ENCODE results near the gene AIFM3. TPM values are rescaled to one million over a fixed set of nuclear protein-coding genes. Genes with fewer than 3 reads are reported as not detected.
A peak's percentile ranks its signal among the peaks of the same experiment; 100 is the strongest.

The AIFM3 gene
- total RNA-seq, 2 donors from 2014 or later: 1.8 to 2.7 TPM

DNA sequence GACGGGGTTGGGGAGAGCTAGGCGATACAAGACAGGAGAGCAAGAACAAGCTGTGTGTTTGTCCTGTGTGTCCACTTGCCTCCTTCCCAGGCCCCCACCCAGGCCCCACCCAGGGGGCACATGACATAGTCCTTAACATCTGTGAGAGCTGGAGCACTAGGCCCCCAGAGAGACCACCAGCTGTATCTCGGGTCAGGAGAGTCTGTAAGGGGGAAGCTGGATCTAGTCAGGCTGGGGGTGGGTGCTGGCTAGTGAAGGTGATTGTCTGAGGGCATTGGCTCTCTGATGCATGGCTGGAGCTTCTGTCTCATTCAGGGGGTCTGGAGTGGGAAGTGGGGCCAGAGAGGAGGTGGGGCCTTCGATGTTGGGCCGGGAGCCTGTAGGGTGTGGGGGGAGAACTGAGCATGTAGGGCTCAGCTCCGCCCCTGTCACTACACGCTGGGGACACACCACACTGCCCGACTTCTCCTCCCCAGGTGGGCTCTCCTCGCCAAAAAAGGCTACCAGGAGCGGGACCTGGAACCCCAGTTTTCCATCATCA, 48.5 kb downstream of the AIFM3 start:
- TF ChIP-seq, protein P1, sequence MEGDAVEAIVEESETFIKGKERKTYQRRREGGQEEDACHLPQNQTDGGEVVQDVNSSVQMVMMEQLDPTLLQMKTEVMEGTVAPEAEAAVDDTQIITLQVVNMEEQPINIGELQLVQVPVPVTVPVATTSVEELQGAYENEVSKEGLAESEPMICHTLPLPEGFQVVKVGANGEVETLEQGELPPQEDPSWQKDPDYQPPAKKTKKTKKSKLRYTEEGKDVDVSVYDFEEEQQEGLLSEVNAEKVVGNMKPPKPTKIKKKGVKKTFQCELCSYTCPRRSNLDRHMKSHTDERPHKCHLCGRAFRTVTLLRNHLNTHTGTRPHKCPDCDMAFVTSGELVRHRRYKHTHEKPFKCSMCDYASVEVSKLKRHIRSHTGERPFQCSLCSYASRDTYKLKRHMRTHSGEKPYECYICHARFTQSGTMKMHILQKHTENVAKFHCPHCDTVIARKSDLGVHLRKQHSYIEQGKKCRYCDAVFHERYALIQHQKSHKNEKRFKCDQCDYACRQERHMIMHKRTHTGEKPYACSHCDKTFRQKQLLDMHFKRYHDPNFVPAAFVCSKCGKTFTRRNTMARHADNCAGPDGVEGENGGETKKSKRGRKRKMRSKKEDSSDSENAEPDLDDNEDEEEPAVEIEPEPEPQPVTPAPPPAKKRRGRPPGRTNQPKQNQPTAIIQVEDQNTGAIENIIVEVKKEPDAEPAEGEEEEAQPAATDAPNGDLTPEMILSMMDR (conservative IDR thresholded peaks at IDR 0.05): no peak
- Mint-ChIP-seq H3K4me1 (peaks cover 14% of the 10 kb centered on the region), H3K9me3 (peaks cover 17% of the 10 kb centered on the region), H3K36me3 (ENCODE audit: low read depth) (no peaks in the 10 kb centered on the region), H3K4me3 (peak overlapping the region; percentile 67), H3K27me3 (ENCODE audit: insufficient read depth) (peaks cover 24% of the 10 kb centered on the region), H3K27ac (no peak overlapping the region)
- 83 to 85% methylated on average over 1 to 9 of the region's 10 CpGs for WGBS, 2 experiments (ENCODE audit: insufficient coverage in 1 of 2, insufficient read length in 1 of 2)
- H3K9me3 ChIP-seq (ENCODE audit: control insufficient read depth, low read length): peaks cover 13% of the 10 kb centered on the region
- H3K4me3 ChIP-seq (ENCODE audit: low read length): no peak overlapping the region
- no peak overlapping the region for H3K9ac ChIP-seq (ENCODE audit: extremely low read depth, low read length, poor library complexity, severe bottlenecking)
- no peaks in the 10 kb centered on the region for H3K4me1 ChIP-seq (ENCODE audit: control insufficient read depth, insufficient read depth, low read length)
- H3K27ac ChIP-seq (ENCODE audit: low read depth, low read length): peak overlapping the region; percentile 95
- DNase-seq: peak; percentile 42
- H3K27me3 ChIP-seq (ENCODE audit: control insufficient read depth, insufficient read depth, low read length, poor library complexity, severe bottlenecking): no peaks in the 10 kb centered on the region
- H3K36me3 ChIP-seq (ENCODE audit: control insufficient read depth, insufficient read depth, low read length): no peaks in the 10 kb centered on the region

DNA sequence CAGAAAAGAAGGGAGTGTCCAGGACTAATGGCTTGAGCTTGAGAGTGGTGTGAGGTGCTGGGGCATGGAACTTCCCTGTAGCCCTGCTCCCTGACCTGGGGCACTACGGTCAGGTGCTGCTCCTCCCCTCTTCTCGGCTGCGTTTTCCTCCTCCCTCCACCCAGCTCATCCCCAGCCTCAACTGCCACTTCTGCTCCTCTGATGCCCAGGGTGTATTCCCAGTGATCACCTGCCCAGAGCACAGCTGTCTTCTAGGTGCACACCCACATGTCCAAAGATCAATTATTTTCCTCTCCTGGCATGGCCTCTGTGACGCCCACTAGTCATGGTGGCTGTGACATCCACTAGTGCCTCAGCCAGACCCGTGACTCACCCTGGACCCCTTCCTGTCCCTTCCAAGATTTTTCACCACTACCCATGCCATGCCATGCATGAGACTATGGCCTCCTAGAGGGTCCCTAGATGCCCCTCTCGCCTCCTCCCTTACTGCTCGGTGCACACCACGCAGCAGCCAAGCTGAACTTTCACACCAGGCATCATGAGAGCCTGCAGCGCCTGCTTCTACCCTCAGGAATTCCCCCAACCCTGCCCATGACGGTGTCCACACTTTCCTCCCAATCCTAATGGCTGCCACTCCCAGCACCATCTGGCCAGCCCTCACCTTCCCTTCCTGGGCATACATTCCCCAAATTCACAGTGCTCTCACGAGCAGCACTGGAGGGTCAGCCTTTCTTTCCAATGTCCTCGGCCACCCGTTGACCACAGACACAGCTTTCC, 49.8 kb downstream of the AIFM3 start:
- peaks cover 14% of the 10 kb centered on the region for H3K4me1 Mint-ChIP-seq
- Histone ChIP-seq H3K27me3 (ENCODE audit: control insufficient read depth, insufficient read depth, low read length, poor library complexity, severe bottlenecking) (no peaks in the 10 kb centered on the region), H3K4me1 (ENCODE audit: control insufficient read depth, insufficient read depth, low read length) (no peaks in the 10 kb centered on the region), H3K9me3 (ENCODE audit: control insufficient read depth, low read length) (peaks cover 13% of the 10 kb centered on the region), H3K9ac (ENCODE audit: extremely low read depth, low read length, poor library complexity, severe bottlenecking) (no peak overlapping the region), H3K36me3 (ENCODE audit: control insufficient read depth, insufficient read depth, low read length) (no peaks in the 10 kb centered on the region), H3K27ac (ENCODE audit: low read depth, low read length) (no peak overlapping the region), H3K4me3 (ENCODE audit: low read length) (no peak overlapping the region)
- WGBS, 2 experiments (ENCODE audit: insufficient coverage in 1 of 2, insufficient read length in 1 of 2): 84 to 92% methylated on average over 7 to 13 of the region's 13 CpGs
- DNase-seq: no peak
- H3K36me3 Mint-ChIP-seq (ENCODE audit: low read depth): no peaks in the 10 kb centered on the region
- no peak overlapping the region for H3K4me3 Mint-ChIP-seq
- H3K27ac Mint-ChIP-seq: no peak overlapping the region
- H3K27me3 Mint-ChIP-seq (ENCODE audit: insufficient read depth): peaks cover 27% of the 10 kb centered on the region
- TF ChIP-seq, protein P1 (conservative IDR thresholded peaks at IDR 0.05): no peak
- H3K9me3 Mint-ChIP-seq: peaks cover 17% of the 10 kb centered on the region

DNA sequence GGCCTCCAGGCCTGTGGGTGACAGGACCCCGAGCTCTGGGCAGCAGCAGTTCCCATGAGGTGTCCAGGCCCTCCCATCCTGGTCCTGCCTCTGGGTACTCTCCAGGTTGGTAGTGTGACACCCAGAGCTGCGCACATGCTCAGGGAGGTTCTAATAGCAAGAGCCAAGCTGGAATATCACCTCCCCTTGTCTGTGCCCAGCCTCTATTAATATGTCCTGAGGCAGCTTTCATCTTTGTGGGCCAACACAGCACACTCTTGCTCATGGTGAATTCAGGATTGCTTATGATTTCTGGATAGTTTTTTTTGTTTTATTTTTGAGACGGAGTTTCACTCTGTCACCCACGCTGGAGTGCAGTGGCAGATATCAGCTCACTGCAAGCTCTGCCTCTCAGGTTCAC, 51.3 kb downstream of the AIFM3 start:
- H3K27me3 Mint-ChIP-seq (ENCODE audit: insufficient read depth): peaks cover 27% of the 10 kb centered on the region
- Histone ChIP-seq H3K4me3 (ENCODE audit: low read length) (no peak overlapping the region), H3K36me3 (ENCODE audit: control insufficient read depth, insufficient read depth, low read length) (no peaks in the 10 kb centered on the region), H3K9me3 (ENCODE audit: control insufficient read depth, low read length) (peaks cover 13% of the 10 kb centered on the region), H3K9ac (ENCODE audit: extremely low read depth, low read length, poor library complexity, severe bottlenecking) (no peak overlapping the region), H3K27me3 (ENCODE audit: control insufficient read depth, insufficient read depth, low read length, poor library complexity, severe bottlenecking) (no peaks in the 10 kb centered on the region), H3K27ac (ENCODE audit: low read depth, low read length) (no peak overlapping the region), H3K4me1 (ENCODE audit: control insufficient read depth, insufficient read depth, low read length) (no peaks in the 10 kb centered on the region)
- DNase-seq: no peak
- no peaks in the 10 kb centered on the region for H3K36me3 Mint-ChIP-seq (ENCODE audit: low read depth)
- no peak overlapping the region for H3K4me3 Mint-ChIP-seq
- 90 to 92% methylated on average over 4 of the region's 4 CpGs for WGBS, 2 experiments (ENCODE audit: insufficient coverage in 1 of 2, insufficient read length in 1 of 2)
- H3K4me1 Mint-ChIP-seq: peaks cover 14% of the 10 kb centered on the region
- no peak overlapping the region for H3K27ac Mint-ChIP-seq
- peaks cover 17% of the 10 kb centered on the region for H3K9me3 Mint-ChIP-seq
- TF ChIP-seq, protein P1 (conservative IDR thresholded peaks at IDR 0.05): no peak

Data from endodermal cell (in vitro differentiated cells).